H9 (cell line): ENCODE results near the gene MAGI3. TPM values are rescaled to one million over a fixed set of nuclear protein-coding genes. Genes with fewer than 3 reads are reported as not detected.

Experiments
- DNase-seq: peaks from one replicate; pipeline ENCODE4 v3.0.0-alpha.2; 2017
- H2AFZ ChIP-seq: one replicate; pipeline ENCODE4 v1.6.1; 2013; ENCODE audit warnings: mild to moderate bottlenecking, low read length, control low read depth, moderate library complexity
- H2AK5ac ChIP-seq: 2 replicates; pipeline ENCODE4 v1.6.1; 2013; ENCODE audit warnings: low read length, control low read depth, mixed read lengths; ENCODE audit not compliant: insufficient read length
- H2BK120ac ChIP-seq: one replicate; pipeline ENCODE4 v1.6.1; 2013; ENCODE audit warnings: low read depth, mild to moderate bottlenecking, low read length, control low read depth, inconsistent platforms; ENCODE audit not compliant: poor library complexity, severe bottlenecking
- H2BK12ac ChIP-seq: 2 replicates; pipeline ENCODE4 v1.6.1; 2013; ENCODE audit warnings: low read length, control low read depth, mixed read lengths, low read depth; ENCODE audit not compliant: insufficient read length
- H2BK15ac ChIP-seq: 2 replicates; pipeline ENCODE4 v1.6.1; 2013; ENCODE audit warnings: low read depth, low read length, control low read depth
- H2BK20ac ChIP-seq: one replicate; pipeline ENCODE4 v1.6.1; 2013; ENCODE audit warnings: low read depth, mild to moderate bottlenecking, low read length, control low read depth, inconsistent platforms; ENCODE audit not compliant: poor library complexity, severe bottlenecking
- H2BK5ac ChIP-seq: 2 replicates; pipeline ENCODE4 v1.6.1; 2013; ENCODE audit warnings: low read length, control low read depth, mixed read lengths; ENCODE audit not compliant: insufficient read length
- H3K14ac ChIP-seq: 2 replicates; pipeline ENCODE4 v1.6.1; 2013; ENCODE audit warnings: low read length, control low read depth; ENCODE audit not compliant: insufficient read depth
- H3K18ac ChIP-seq: 2 replicates; pipeline ENCODE4 v1.6.1; 2013; ENCODE audit warnings: low read depth, mild to moderate bottlenecking, mixed read lengths, low read length, control low read depth; ENCODE audit not compliant: insufficient read length
- H3K23ac ChIP-seq: 2 replicates; pipeline ENCODE4 v1.6.1; 2013; ENCODE audit warnings: low read length, control low read depth, mixed read lengths, low read depth; ENCODE audit not compliant: insufficient read length
- H3K23me2 ChIP-seq: 2 replicates; pipeline ENCODE4 v1.6.1; 2013; ENCODE audit warnings: low read depth, mild to moderate bottlenecking, mixed read lengths, low read length, control low read depth; ENCODE audit not compliant: insufficient read length, poor library complexity, severe bottlenecking
- H3K27ac ChIP-seq: 2 replicates; pipeline ENCODE4 v1.5.1; 2013; ENCODE audit warnings: low read length, control low read depth, mixed read lengths, low read depth; ENCODE audit not compliant: insufficient read length
- H3K27me3 ChIP-seq: 2 replicates; pipeline ENCODE4 v1.6.1; 2013; ENCODE audit warnings: low read length, control low read depth, inconsistent platforms; ENCODE audit not compliant: insufficient read depth
- H3K4ac ChIP-seq: 2 replicates; pipeline ENCODE4 v1.6.1; 2013; ENCODE audit warnings: low read depth, mild to moderate bottlenecking, control low read depth, inconsistent platforms, low read length, moderate library complexity
- H3K4me1 ChIP-seq: 2 replicates; pipeline ENCODE4 v1.6.1; 2013; ENCODE audit warnings: low read length, control low read depth, inconsistent platforms; ENCODE audit not compliant: insufficient read depth
- H3K4me2 ChIP-seq: 2 replicates; pipeline ENCODE4 v1.6.1; 2013; ENCODE audit warnings: low read length, control low read depth, mixed read lengths; ENCODE audit not compliant: insufficient read length, insufficient read depth
- H3K56ac ChIP-seq: 2 replicates; pipeline ENCODE4 v1.6.1; 2013; ENCODE audit warnings: low read depth, mild to moderate bottlenecking, mixed read lengths, low read length, control low read depth; ENCODE audit not compliant: insufficient read length
- H3K79me1 ChIP-seq: 2 replicates; pipeline ENCODE4 v1.6.1; 2013; ENCODE audit warnings: low read depth, mild to moderate bottlenecking, moderate library complexity, low read length, control low read depth, inconsistent platforms; ENCODE audit not compliant: insufficient read depth, poor library complexity, severe bottlenecking
- H3K79me2 ChIP-seq: 2 replicates; pipeline ENCODE4 v1.6.1; 2013; ENCODE audit warnings: low read length, control low read depth, inconsistent platforms; ENCODE audit not compliant: insufficient read depth
- H3K9ac ChIP-seq: 2 replicates; pipeline ENCODE4 v1.6.1; 2013; ENCODE audit warnings: low read length, control low read depth, mixed read lengths; ENCODE audit not compliant: insufficient read length; ENCODE audit errors: extremely low read depth
- H3K9me3 ChIP-seq: one replicate; pipeline ENCODE4 v1.6.1; 2013; ENCODE audit warnings: low read depth, low read length, inconsistent platforms; ENCODE audit not compliant: control insufficient read depth
- H3T11ph ChIP-seq: one replicate; pipeline ENCODE4 v1.6.1; 2013; ENCODE audit warnings: mild to moderate bottlenecking, low read length, control low read depth, inconsistent platforms
- H4K20me1 ChIP-seq: one replicate; pipeline ENCODE4 v1.6.1; 2013; ENCODE audit not compliant: control insufficient read depth, insufficient read length, insufficient read depth
- H4K5ac ChIP-seq: 2 replicates; pipeline ENCODE4 v1.6.1; 2013; ENCODE audit warnings: low read depth, mild to moderate bottlenecking, mixed read lengths, low read length, control low read depth; ENCODE audit not compliant: insufficient read length
- H4K8ac ChIP-seq: replicated peaks from 2 replicates; pipeline ENCODE4 v1.6.1; 2013; ENCODE audit warnings: low read length, control low read depth, mixed read lengths, low read depth; ENCODE audit not compliant: insufficient read length
- H4K91ac ChIP-seq: 2 replicates; pipeline ENCODE4 v1.6.1; 2013; ENCODE audit warnings: low read depth, mild to moderate bottlenecking, moderate library complexity, mixed read lengths, low read length, control low read depth; ENCODE audit not compliant: insufficient read length
- H3K27ac Mint-ChIP-seq, 3 experiments: 2 replicates in 2 of 3; 3 replicates in 1 of 3; pipeline ENCODE4 v1.8.0; 2020 to 2021; ENCODE audit warnings: mixed read lengths in 3 of 3, mild to moderate bottlenecking in 1 of 3, moderate library complexity in 1 of 3
- H3K27me3 Mint-ChIP-seq: 2 replicates; pipeline ENCODE4 v1.8.0; 2021; ENCODE audit warnings: low read depth, mild to moderate bottlenecking, moderate library complexity, mixed read lengths
- H3K36me3 Mint-ChIP-seq, 3 experiments: 2 replicates in 2 of 3; 3 replicates in 1 of 3; pipeline ENCODE4 v1.8.0; 2020 to 2021; ENCODE audit warnings: low read depth in 3 of 3, mixed read lengths in 3 of 3; ENCODE audit not compliant: insufficient read depth in 1 of 3
- H3K4me1 Mint-ChIP-seq, 2 experiments: 2 replicates each; pipeline ENCODE4 v1.8.0; 2020; ENCODE audit warnings: mixed read lengths in 2 of 2
- H3K4me3 Mint-ChIP-seq, 2 experiments: 2 replicates in 1 of 2; 3 replicates in 1 of 2; pipeline ENCODE4 v1.8.0; 2020 to 2021; ENCODE audit warnings: mild to moderate bottlenecking in 2 of 2, mixed read lengths in 2 of 2, moderate library complexity in 1 of 2
- H3K9me3 Mint-ChIP-seq, 2 experiments: 2 replicates in 1 of 2; 3 replicates in 1 of 2; pipeline ENCODE4 v1.8.0; 2020; ENCODE audit warnings: mild to moderate bottlenecking in 2 of 2, mixed read lengths in 2 of 2, moderate library complexity in 1 of 2
- WGBS: extraction: QIAGEN DNeasy Blood & Tissue Kit; methylation state at CpG from one replicate; pipeline ENCODE4 v1.1.7; 2013; ENCODE audit warnings: missing lambda C conversion rate, low lambda C conversion rate, mixed read lengths; ENCODE audit not compliant: insufficient read length; ENCODE audit errors: extremely low coverage; 5-methylcytosine and 5-hydroxymethylcytosine counted together
- total RNA-seq: library from RNA; stranded (reverse); gene quantifications from 2 replicates; pipeline ENCODE4 v1.2.1, GENCODE V29; 2021
- TF ChIP-seq, protein P1 (sequence below): fragments of 200-600 bp; sonication (generic); conservative IDR thresholded peaks from 3 replicates; pipeline ENCODE4 v1.8.0; 2021; ENCODE audit warnings: antibody characterized with exemption, mild to moderate bottlenecking

Gene MAGI3
- total RNA-seq, 1 experiment from 2014 or later, result 8.2 TPM

DNA sequence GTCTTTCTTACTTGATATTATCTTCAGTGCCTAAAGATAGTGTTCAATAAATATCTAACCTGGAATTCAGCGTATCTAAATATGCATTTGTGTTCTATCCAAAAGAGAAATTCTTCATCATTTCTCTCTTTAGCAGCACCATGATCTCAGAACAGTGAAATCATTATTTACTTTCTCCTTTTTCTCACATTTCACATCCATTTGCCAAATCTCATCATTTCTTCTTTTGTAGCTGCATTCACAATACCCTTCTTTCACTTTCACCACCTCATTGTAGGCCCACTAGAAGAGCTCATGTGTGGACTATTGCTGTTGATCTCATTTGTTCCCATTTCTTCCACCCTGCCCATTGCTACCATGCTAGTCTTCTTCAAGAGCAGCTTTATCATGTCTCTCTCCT is 191.0 kb downstream of the MAGI3 start:
- Histone ChIP-seq H2BK15ac (no peak overlapping the region), H4K20me1 (no peaks in the 10 kb centered on the region), H2AFZ (no peak overlapping the region), H3K27me3 (no peaks in the 10 kb centered on the region), H3K56ac (no peak overlapping the region), H2BK5ac (no peak overlapping the region), H3K23ac (no peak overlapping the region), H2BK20ac (no peak overlapping the region), H4K5ac (no peak overlapping the region), H3T11ph (no peak overlapping the region), H2AK5ac (no peak overlapping the region), H2BK120ac (no peak overlapping the region), H3K9ac (no peak overlapping the region), H2BK12ac (no peak overlapping the region), H3K18ac (no peak overlapping the region), H4K91ac (no peak overlapping the region), H3K23me2 (no peaks in the 10 kb centered on the region), H3K14ac (no peak overlapping the region), H4K8ac (no peak overlapping the region), H3K27ac (no peak overlapping the region), H3K4ac (no peak overlapping the region), H3K9me3 (no peaks in the 10 kb centered on the region), H3K4me1 (no peaks in the 10 kb centered on the region), H3K4me2 (no peak overlapping the region), H3K79me2 (no peaks in the 10 kb centered on the region), H3K79me1 (no peaks in the 10 kb centered on the region)
- TF ChIP-seq, protein P1, sequence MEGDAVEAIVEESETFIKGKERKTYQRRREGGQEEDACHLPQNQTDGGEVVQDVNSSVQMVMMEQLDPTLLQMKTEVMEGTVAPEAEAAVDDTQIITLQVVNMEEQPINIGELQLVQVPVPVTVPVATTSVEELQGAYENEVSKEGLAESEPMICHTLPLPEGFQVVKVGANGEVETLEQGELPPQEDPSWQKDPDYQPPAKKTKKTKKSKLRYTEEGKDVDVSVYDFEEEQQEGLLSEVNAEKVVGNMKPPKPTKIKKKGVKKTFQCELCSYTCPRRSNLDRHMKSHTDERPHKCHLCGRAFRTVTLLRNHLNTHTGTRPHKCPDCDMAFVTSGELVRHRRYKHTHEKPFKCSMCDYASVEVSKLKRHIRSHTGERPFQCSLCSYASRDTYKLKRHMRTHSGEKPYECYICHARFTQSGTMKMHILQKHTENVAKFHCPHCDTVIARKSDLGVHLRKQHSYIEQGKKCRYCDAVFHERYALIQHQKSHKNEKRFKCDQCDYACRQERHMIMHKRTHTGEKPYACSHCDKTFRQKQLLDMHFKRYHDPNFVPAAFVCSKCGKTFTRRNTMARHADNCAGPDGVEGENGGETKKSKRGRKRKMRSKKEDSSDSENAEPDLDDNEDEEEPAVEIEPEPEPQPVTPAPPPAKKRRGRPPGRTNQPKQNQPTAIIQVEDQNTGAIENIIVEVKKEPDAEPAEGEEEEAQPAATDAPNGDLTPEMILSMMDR, result no peak
- no peak overlapping the region for H3K27ac Mint-ChIP-seq
- no peaks in the 10 kb centered on the region for H3K36me3 Mint-ChIP-seq
- peaks cover 7% of the 10 kb centered on the region in 2 experiments for H3K4me1 Mint-ChIP-seq
- no peaks in the 10 kb centered on the region for H3K27me3 Mint-ChIP-seq
- H3K4me3 Mint-ChIP-seq, result no peak overlapping the region
- no peak for DNase-seq
- no CpG with 5 or more reads among the region's 1 CpG for WGBS
- no peaks in the 10 kb centered on the region for H3K9me3 Mint-ChIP-seq
